Activated CD4-positive, CD25-positive, alpha-beta regulatory T cell treated with anti-CD3 and anti-CD28 coated beads, Interleukin-2, amount 50 U/mL, for 24 hours (primary cell): Measurements from ENCODE around the gene CDHR1.
"Not testable (repeated sequence)": the region's sequence is repeated elsewhere in the genome, so short reads cannot be mapped to it uniquely, and the experiment has no call there.

ENCODE experiments used
- ATAC-seq, 2 donors: fragments of 150-1000 bp; cut with Tn5 transposase; one replicate each; pipeline ENCODE4 v1.10.0; 2021; ENCODE audit warnings: mild to moderate bottlenecking in 1 of 2, moderate library complexity in 1 of 2

CDHR1 gene

DNA sequence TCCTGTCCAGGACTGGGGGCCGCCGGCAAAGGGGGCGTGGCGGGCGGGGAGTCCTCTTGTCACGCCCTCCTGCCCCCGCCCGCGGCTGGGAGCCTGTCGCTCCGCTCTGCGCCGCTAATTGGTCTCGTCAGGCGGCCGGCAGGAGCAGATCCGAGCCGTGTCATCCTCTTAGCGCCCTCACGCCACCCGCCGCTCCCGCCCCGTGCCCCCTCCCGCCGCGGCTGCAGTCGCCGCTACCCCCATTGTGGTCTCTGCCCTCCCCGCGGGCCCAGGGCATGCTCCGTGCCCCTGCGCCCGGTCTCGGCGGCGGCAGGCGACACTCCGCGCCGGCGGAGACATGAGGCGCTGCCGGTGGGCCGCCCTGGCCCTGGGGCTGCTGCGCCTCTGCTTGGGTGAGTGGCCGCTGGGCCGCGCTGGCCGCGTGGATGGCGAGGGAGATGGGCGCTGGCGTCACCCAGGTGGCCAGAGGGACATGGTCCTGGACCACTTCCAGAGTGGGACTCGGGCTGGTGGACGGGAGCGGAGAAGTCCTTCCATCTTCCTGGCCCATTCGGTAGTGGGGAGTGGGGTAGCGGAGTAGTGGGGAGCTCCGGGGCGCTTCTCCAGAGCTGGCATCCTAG lies at the start of gene CDHR1:
TSS of gene CDHR1 (plus strand) at position 114 of the 620 bp plus-strand sequence. CDS start at position 338, 224 bp downstream.
- ATAC-seq: peak; percentile 27 to 67

DNA sequence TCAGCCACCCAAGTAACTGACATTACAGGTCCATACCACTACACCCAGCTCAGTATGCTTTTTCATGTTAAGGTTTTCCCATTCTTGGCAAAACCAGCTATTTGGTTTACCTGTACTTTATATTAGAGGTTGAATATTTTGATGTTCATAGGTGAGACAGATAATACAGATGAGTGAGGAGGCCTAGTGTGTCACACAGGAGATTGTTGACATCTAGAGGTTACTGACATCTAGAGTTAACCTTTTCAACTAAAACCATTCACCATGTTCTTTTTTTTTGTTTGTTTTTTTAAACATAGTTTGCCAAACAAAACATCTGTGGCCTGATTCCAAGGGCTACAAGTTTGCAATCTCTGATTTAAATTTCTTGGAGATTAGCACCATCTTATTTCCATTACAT lies 47.0 kb upstream of the CDHR1 start:
- ATAC-seq: no peak

DNA sequence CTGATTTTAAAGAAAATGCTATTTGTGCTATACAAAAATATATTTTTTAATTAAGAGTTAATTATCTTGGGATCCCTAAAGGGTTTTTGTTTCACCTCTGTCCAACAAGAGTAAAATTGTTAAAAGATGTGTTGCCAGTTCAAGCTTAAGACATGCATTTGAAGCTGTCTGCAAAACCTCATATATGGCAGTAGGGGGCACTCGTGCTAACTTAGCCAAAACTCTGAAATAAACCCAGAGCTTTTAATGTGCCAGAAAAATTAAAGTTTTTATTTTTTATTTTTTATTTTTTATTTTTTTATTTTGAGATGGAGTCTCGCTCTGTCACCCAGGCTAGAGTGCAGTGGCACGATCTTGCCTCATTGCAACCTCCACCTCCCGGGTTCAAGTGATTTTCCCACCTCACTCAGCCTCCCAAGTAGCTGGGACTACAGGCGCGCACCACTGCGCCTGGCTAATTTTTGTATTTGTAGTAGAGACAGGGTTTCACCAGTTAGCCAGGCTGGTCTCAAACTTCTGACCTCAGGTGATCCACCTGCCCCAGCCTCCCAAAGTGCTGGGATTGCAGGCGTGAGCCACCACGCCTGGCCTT lies 46.2 kb upstream of the CDHR1 start:
- not testable (repeated sequence) for ATAC-seq

DNA sequence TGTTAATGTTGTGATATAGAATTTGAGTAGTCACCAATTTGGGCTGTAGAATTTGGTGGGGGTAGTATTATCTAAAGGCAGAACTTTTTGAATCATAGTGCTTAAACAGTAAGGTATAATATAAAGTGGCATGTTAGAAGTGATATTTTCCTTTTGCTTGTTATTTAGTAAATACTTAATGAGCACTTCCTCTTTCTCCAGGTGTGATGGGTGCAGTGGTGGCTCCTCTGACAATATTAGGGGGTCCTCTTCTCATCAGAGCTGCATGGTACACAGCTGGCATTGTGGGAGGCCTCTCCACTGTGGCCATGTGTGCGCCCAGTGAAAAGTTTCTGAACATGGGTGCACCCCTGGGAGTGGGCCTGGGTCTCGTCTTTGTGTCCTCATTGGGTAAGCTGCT lies 44.5 kb upstream of the CDHR1 start:
- ATAC-seq: no peak

DNA sequence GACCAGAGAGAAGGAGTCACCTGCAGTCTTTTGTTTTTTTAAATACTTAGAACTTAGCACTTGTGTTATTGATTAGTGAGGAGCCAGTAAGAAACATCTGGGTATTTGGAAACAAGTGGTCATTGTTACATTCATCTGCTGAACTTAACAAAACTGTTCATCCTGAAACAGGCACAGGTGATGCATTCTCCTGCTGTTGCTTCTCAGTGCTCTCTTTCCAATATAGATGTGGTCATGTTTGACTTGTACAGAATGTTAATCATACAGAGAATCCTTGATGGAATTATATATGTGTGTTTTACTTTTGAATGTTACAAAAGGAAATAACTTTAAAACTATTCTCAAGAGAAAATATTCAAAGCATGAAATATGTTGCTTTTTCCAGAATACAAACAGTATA lies 41.6 kb upstream of the CDHR1 start:
- no peak for ATAC-seq

DNA sequence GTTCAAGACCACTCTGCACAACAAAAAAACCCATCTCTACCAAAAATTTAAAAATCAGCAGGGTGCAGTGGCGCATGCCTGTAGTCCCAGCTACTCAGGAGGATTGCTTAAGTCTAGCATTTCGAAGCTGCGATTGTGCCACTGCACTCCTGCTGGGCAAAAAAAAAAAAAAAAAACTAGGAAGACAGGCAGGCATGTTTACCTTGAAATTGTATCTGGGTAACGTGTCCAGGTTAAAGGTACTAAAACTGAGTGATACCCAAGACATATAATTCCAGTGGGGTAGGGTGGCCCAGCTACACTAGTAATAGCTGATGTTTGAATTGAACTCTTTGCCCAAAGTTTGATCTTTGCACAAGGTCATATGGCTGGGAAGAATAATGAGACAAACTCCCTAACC lies 38.8 kb upstream of the CDHR1 start:
- ATAC-seq: no peak

DNA sequence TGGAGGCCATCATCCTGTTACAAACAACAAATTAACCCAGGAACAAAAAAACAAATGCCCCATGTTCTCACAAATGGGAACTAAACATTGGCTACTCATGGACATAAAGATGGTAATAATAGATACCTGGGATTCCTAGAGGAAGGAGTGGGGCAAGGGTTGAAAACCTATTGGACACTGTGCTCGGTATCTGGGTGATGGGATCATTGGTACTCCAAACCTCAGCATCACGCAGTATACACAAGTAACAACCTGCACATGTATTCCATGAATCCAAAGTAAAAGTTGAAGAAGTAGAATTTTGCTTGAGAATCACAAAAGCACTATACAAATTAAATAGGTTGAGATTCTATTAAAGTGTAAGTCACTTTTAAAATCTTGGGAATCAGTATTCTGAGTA lies 38.3 kb upstream of the CDHR1 start:
- ATAC-seq: no peak

DNA sequence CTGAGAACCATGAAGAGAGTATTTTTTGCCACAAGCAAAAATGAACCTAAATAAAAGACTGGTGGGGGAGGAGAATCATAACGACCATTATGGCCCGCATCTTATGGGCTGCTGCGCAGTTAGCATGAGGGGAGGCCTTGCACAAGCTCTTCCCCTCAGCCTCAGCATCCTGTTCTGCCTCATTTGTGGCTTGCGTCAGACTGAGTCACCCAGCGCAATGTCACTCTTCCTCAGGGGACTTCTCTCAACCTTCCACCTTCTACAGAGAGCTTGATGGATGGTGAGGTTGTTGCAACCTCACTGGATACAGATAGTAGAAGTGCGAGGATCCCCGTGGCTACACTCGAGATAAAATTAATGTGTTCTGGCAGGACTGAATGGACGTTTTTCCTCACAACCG lies 37.6 kb upstream of the CDHR1 start:
- ATAC-seq: peak; percentile 68 to 69

DNA sequence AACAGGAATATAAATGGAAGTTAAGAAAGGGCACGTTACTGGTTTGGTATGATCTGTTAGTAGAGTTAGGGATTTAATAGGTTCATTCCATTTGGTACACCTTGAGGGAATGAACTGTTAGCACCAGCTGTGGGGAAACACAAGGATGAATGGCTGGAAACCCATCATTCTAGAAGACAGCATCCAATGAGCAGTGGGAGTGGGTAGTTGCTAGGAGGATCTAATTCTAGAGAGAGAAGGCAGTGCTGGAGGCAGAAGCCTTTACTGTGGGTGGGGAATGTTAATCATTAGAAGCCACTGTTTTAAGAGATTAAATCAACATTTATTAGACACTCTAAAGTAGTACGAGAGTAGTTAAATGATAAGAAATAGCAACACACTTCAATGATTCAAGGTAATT lies 36.3 kb upstream of the CDHR1 start:
- ATAC-seq: no peak

DNA sequence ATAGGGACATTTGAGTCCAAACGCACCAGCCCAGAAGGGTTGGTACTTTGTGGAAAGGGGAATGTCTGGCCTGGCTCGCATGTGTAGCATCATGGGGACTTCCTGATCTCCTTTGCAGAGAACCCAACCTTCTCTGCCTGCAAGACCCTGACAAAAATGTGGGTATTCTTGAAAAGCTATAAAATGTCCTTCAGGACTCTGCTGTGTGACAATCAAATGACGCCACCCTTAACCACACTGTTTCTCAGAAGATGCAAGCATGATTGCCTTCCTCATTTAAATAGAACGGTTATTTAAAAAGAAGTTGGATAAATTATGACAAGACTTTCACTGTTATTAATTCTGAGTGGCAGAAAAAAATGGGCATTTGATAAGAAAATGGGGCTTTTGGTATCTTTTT lies 35.8 kb upstream of the CDHR1 start:
- ATAC-seq: no peak

DNA sequence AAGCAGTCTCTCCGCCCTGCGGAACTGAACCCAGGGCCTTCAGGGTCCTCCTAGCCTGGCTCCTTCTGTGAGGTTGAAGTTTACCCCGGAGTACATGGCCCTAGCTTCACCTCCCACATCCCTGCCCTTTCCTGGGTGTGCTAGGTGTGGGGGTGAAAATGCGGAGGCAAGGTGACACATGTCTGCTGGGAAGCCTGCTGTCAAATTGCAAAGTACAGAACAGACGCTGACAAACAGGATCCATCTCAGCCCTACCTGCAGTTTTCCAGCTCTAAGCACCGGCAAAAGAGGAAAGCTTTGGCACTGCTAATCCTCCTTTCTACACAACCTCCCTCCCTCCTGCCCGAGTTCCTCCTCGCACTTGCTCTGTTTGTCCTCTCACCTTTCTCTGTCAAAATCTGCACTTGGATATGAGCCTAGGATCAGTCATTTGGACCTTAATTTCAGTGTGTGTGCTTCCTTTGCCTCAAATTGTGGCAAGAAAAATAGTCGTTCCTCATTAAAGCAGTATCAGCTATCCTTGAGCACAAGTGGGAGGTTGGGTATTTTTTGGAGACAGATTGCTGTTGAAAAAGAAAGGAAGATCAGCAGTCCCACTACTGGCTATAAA lies 35.2 kb upstream of the CDHR1 start:
- no peak for ATAC-seq

DNA sequence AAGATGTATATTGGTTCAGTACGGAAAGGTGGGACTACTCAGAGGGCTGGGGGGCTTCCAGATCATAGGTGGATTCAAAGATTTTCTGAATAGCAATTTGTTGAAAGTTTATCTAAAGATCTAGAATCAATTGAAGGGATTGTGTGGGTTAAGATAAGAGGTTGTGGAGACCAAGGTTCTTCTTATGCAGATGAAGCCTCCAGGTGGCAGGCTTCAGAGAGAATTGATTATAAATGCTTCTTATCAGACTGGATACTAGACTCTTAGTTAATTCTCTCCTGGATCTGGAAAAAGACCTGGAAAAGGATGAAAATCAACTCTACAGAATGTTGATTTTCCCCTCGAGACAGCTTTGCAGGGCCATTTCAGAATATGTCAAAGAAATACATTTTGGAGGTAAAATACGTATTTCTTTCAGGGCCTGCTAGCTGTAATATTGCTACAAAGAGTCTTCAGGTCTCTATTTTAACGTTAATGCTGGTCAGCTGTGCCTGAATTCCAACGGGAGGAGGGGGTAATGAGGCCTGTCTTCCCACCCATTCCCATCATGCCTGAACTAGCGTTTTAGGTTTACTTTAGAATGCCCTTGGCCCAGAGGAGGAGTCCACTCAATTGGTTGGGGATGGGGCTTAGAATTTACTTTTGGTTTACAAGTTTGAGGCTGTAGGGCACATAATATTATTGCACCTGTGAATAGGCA lies 33.5 kb upstream of the CDHR1 start:
- ATAC-seq: no peak

DNA sequence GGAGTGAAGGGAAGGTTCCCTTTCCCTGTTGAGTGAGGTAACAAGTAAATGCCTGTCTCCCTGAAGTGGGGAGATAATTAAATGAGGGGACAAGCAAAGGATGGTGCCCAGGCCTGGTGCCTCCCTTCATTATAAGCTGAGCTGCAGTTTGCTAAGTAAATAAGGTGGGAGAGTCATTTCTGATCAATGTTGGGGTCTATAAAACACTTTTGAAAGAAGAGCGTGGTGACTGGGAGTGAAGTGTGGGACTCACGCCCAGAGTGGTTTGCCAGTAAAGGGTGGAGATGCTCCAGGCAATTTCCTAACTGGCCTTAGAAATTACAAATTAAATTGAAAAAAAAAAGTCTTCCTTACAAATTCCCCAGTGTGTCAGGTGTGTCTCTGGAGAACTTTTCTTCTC lies 30.3 kb upstream of the CDHR1 start:
- ATAC-seq: no peak

DNA sequence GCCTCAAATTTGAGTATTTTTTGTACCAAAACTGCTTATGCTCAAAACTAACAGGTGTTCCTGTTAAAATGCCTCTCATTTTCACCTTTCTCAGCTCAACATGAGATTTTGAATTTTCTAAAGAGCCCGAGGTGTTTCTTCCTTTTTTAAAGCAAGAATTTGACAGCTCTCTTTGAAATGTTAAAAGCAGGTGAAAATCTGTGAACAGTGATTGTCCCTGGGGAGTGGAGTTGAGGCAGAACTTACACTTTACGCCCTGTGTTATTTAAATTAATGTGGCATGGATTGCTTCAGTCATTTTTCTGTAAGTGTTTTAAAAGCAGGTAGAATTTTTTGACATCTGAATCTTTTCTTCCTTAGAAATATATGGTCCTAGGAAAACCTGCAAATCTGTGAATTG lies 29.9 kb upstream of the CDHR1 start:
- no peak for ATAC-seq

DNA sequence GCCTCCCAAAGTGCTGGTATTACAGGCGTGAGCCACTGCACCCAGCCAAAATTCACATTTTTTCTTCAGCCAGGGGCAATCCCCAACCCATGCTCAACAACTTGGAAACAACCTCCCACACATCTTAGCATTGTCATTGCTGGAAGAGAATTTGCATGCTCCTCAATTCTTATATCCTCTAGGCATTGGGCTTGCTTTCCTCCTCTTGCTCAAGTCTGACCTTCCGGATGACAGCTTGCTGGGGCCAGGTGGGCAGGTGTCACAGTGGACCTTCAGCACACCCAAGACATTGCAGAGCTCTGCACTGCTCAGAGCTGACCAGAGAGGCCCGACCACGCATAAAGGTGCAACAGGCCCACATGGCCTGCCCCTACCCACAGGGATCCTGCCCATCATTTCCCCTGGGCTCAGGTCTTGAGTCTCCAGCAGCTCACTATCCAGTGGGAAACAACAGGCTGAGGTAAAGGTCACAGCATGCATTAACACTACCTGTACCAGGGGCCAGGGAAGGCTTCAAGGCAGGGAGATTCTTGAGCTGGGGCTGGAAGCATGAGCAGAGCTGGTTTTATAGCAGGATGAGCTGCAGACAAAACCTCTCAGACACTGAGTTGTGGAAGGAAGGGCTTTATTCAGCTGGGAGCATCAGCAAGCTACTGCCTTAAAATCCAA lies 27.6 kb upstream of the CDHR1 start:
- no peak for ATAC-seq

DNA sequence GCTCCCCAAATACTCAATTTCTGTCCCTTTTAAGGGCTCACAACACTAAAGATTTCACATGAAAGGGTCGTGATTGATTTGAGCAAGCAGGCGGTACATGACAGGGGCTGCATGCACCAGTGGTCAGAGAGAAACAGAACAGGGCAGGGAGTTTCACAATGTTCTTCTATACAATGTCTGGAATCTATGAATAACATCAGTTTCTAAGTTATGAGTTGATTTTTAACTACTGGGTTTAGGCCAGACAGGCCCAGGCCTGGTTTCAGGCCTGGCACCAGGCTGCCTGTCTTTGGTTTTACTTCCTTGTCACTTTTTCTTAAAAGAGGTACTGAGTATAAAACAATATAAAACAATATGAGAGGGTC lies 27.1 kb upstream of the CDHR1 start:
- not testable (repeated sequence) for ATAC-seq

DNA sequence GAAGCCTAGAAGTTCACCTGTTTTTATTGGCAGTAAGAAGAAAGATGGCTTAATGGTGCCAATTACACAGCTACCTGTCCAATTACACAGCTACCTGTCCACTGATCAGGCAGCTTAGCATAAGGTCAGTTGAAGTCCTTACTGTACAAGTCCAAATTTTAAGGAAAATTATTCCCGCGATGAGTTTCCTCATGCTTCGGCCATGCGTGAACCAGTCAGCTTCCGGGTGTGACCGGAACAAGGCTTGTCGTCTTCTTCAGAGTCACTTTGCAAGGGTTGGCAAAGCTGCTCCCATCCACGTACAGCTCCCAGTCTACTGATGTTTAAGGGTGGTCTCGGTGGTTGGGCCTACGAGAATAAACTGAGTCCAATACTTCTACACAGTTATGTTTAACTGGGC lies 26.0 kb upstream of the CDHR1 start:
- not testable (repeated sequence) for ATAC-seq

DNA sequence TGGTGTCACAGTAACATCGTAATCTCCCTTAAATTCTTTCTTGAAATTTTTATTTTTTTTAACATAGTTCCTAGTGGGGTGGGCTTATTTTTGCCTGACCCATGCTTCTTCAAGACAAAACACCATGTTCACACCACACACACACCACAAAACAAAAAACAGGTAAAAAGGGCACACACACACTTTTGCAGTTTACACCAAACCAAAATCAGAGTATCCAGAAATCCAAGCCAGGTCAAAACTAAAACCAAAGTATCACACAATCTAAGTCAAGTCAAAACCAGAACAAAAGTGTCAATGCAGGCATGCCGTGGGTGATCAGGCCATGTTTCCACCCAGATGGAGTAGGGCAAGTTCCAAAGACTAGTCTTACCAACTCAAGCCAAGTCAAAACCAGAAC lies 23.1 kb upstream of the CDHR1 start:
- not testable (repeated sequence) for ATAC-seq

DNA sequence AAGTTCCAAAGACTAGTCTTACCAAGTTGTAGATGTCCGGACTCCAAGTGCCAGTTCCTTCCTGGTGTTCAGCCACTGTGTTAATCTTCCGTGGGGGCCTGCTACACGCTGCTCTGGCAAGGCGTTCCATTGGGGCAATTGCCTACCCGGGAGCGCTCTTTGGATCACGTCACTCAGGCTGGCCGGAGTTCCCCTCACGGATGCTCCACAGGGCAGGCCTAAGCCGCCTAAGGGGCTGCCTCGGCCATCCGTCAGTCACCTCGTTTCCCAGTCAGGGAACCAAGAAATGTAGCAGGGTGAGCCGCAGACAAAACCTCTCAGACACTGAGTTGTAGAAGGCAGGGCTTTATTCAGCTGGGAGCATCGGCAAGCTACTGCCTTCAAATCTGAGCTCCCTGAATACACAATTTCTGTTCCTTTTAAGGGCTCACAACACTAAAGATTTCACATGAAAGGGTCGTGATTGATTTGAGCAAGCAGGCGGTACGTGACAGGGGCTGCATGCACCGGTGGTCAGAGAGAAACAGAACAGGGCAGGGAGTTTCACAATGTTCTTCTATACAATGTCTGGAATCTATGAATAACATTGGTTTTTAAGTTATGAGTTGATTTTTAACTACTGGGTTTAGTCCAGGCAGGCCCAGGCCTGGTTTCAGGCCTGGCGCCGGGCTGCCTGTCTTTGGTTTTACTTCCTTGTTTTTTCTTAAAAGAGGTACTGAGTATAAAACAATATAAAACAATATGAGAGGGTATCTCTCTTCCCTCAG lies 22.5 kb upstream of the CDHR1 start:
- ATAC-seq: not testable (repeated sequence)

DNA sequence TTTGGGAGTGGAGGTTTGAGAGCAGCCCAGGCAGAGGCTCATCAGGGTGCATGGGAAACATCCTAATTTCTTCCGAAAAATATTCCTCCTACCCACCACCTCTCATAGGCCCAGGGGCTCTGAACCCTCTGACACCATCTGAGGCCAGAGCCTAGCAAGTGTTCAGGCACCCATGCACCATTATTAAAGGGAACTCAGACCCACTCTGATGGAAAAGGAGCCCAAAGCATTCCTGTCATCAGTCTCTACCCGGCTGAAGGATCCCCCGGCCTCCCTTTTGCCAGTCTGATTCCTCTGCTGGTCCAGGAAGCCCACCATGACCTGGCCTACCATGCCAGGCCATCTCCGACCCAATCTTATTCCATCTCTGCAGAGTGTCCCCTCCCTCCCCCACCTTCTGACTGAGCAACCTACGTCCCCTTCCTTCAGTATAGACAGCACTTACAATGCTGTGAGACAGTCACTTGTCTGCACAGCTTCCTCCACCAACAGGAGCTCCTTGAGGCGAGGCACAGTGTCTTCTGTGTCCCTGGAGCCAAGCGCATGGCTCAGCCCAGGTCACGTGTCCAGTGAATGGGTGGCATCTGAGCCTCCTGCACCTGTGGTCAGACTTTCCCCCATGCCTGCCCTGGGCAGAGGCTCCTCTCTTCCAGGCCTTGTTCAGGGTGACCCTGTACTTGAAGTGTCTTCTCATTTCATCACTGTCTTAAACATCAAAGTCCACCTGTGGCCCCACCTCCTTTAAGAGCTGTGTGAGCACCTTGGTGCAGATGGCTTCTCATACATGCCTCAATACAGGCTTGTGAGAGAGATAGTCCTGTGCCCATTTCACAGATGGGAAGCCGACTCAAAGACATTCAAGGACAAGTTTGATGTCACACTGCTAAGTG lies 21.6 kb upstream of the CDHR1 start:
- ATAC-seq: no peak

DNA sequence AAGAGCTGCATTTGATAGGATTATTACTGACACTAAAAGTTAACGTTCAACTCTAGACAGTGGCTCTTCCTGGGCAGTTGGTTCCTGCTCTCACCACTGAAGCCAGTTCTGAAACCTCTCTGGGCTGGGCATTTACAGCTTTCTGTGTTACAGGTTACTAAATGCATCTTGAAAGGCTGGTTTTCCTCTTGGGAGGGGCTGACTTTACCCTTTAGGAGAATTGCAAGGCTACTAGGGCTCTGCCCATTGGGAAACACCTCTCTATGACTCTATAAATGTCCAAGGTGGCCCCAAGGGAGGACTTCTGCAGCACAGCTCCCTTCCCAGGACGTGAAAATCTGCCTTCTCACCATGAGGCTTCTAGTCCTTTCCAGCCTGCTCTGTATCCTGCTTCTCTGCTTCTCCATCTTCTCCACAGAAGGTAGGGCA lies 20.8 kb upstream of the CDHR1 start, which contains the start of gene GPR15LG:
TSS of gene GPR15LG (plus strand) at position 301 of the 429 bp plus-strand sequence. CDS start at position 352, 51 bp downstream.
- ATAC-seq: no peak
